AG09309 (cell line): Measurements from ENCODE around the gene ZC3H11A.
"Not testable (repeated sequence)": the region's sequence is repeated elsewhere in the genome, so short reads cannot be mapped to it uniquely, and the experiment has no call there.

Source experiments
- DNase-seq: peaks from one replicate; pipeline ENCODE4 v3.0.0-alpha.2; 2010; ENCODE audit warnings: low read depth
- H3K4me3 ChIP-seq: 2 replicates; pipeline ENCODE4 v1.5.1; 2011; ENCODE audit warnings: mild to moderate bottlenecking, low read depth, low read length, moderate library complexity; ENCODE audit not compliant: control insufficient read depth
- TF ChIP-seq, protein P1 (sequence below): IDR thresholded peaks from 2 replicates; pipeline ENCODE4 v1.5.1; 2011; ENCODE audit warnings: mild to moderate bottlenecking, low read depth, low read length, inconsistent platforms; ENCODE audit not compliant: insufficient read depth, control insufficient read depth; ENCODE audit errors: missing control alignments

ZC3H11A gene

DNA sequence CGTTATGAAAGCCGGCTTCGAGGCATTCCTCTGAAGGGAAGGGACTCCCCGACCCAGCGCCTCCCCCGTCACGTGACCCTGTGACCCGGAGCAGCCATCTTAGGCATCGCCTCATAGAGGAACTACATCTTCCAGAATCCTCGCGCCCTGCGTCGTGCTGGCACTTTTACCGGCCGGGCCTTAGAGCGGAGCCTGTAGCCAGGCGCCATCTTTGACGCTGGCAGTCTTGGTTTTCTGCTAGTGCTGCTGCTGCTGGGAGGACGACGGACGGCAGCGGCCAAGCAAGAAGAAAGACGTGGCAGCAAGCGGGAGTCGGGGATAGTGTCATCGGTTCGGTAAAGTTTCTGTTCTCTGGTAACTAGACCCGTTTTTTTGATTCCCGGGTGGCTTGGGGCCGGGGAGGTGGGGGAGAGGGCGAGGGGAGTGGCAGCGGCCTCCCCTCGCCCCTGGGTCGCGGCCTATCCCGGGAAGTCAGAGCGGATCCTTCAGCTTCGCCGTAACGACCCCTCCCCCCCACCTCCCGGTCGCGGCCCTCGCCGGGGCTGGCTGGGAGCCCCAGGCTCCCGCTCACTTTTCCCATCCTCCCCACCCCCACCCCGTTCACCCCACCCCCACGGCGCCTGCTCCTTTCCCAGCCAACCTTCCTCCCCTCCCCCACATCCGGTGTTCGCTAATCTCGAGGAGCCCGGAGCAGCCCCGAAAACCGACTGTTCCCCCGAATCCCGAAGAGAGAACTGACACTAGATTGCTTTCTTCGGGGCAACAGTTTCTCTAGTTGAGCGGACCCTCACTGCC lies at the start of gene ZC3H11A, which contains the start of gene ZBED6:
Gene ZC3H11A (plus strand): TSS at position 183 of the 795 bp plus-strand sequence. CDS start 21,448 bp downstream, outside the sequence.
Gene ZBED6 (plus strand): TSS at position 183 of the 795 bp plus-strand sequence. CDS start 1,900 bp downstream, outside the sequence.
- peak; percentile 92 for DNase-seq
- peak within 1 kb of the TSS; percentile 74 for H3K4me3 ChIP-seq
- TF ChIP-seq, protein P1, sequence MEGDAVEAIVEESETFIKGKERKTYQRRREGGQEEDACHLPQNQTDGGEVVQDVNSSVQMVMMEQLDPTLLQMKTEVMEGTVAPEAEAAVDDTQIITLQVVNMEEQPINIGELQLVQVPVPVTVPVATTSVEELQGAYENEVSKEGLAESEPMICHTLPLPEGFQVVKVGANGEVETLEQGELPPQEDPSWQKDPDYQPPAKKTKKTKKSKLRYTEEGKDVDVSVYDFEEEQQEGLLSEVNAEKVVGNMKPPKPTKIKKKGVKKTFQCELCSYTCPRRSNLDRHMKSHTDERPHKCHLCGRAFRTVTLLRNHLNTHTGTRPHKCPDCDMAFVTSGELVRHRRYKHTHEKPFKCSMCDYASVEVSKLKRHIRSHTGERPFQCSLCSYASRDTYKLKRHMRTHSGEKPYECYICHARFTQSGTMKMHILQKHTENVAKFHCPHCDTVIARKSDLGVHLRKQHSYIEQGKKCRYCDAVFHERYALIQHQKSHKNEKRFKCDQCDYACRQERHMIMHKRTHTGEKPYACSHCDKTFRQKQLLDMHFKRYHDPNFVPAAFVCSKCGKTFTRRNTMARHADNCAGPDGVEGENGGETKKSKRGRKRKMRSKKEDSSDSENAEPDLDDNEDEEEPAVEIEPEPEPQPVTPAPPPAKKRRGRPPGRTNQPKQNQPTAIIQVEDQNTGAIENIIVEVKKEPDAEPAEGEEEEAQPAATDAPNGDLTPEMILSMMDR = no peak

DNA sequence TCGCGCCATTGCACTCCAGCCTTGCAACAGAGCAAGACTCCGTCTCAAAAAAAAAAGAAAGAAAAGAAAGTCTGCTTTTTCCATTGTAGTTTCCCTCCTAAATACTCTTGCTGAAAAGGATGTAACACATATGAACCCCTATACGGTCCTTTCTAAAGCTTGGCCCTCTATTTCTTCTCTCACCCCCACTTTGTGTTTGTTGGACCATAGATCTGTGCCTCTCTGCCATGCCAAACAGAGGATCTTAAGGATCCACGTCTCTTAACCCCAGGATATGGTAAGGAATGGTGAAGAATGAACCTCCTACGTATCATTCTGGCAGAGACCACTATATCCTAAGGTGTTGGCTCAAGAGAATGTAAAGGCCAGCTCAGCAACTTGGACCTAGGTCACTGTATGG lies 49.1 kb upstream of the ZC3H11A start:
- no peak overlapping the region for H3K4me3 ChIP-seq
- TF ChIP-seq, protein P1 = no peak
- DNase-seq = no peak

DNA sequence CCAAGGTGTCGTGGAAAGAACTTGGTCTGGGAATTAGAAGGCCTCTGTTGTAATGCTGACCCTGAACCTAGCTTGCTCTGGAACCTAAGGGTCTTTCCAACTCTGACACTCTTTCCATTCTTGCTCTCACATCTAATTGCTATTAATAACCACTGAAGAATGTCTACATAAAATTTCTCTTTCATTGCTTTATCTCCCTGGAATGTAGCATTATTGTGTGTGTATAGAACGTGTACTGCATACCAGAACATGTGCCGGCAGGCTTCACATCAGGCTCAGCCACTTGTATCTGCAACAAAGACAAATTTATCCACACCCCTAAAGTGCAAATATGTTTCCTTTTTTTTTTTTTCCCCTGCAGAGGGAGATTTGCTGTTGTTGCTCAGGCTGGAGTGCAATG lies 44.4 kb upstream of the ZC3H11A start:
- TF ChIP-seq, protein P1 = no peak
- DNase-seq = no peak
- H3K4me3 ChIP-seq = no peak overlapping the region

DNA sequence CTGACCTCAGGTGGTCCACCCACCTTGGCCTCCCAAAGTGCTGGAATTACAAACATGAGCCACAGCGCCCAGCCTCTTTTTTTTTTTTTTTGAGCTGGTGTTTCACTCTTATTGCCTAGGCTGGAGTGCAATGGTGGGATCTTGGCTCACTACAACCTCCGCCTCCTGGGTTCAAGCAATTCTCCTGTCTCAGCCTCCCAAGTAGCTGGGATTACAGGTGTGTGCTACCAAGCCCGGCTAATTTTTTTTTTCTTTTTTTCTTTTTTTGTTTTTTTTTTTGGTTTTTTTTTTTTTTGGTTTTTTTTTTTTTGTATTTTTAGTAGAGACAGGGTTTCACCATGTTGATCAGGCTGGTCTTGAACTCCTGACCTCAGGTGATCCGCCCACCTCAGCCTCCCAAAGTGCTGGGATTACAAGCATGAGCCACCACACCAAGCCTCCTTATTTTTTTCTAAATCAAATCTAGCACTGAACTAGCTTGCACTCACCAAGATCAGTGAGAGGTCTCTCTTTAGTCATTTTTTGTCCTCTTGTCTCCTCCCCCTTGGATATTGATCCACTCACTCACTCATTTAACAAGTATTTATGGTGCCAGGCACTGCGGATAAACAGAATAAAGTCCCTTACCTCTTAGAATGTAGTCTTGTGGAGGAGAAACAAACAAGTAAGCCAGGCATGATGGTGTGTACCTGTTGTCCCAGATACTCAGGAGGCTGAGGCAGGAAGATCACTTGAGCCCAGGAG lies 43.6 kb upstream of the ZC3H11A start:
- not testable (repeated sequence) for H3K4me3 ChIP-seq, DNase-seq

DNA sequence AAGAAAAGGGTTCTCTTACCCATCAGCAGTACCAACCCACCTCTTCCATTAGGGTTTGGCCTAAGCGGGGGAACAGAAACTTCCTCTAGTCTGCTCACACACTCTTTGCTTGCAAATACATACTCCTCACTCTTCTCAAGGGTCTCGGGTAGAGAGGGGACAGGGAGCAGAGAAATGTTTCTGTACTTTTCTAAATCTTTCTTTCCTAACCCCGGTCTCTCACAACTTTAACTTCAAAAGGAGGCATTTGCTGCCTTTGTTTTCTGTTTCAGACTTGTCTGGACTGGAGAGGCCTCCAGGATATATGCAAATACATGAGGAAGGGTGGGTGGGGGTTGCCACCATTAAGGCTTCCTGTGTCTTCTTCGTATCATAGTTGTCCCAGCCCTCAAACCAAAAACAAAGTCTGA lies 41.0 kb upstream of the ZC3H11A start:
- H3K4me3 ChIP-seq = no peak overlapping the region
- no peak for DNase-seq
- TF ChIP-seq, protein P1 = no peak

DNA sequence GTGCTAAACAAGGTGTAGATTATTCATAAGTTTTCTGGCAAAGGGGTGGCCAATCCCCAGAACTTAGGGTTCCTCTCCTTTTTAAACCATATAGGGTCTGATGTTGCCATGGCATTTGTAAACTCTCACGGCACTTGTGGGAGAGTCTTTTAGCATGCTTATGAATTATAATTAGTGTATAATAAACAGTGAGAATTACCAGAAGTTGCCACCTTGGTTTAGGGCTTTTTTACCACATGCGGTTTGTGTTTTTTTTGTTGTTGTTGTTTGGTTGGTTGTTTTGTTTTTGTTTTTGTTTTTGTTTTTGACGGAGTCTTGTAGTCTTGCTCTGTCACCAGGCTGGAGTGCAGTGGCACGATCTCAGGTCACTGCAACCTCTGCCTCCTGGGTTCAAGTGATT lies 39.4 kb upstream of the ZC3H11A start:
- no peak for DNase-seq
- H3K4me3 ChIP-seq = no peak overlapping the region
- TF ChIP-seq, protein P1 = no peak

DNA sequence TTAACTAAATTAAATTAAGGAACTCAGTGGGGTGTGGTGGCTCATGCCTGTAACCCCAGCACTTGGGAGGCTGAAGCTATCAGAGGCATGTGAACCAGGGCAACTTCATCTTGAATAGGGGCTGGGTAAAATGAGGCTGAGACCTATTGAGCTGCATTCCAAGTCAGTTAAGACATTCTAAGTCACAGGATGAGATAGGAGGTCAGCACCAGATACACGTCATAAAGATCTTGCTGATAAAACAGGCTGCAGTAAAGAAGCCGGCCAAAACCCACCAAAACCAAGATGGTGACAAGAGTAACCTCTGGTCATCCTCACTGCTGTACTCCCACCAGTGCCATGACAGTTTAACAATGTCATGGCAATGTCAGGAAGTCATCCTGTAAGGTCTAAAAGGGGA lies 36.7 kb upstream of the ZC3H11A start:
- DNase-seq, H3K4me3 ChIP-seq: not testable (repeated sequence)

DNA sequence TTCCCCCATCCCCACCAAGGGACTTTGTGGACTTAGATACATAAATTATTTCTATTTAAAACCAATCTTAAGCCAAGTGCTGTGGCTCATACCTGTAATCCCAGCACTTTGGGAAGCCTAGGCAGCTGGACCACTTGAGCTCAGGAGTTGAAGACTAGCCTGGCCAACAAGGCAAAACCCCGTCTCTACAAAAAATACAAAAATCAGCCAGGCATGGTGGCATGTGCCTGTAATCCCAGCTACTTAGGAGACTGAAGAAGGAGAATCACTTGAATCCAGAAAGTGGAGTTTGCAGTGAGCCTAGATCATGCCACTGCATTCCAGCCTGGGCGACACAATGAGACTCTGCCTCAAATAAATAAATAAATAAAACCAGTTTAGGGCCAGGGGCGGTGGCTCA lies 34.9 kb upstream of the ZC3H11A start:
- no peak for DNase-seq
- H3K4me3 ChIP-seq = no peak overlapping the region
- TF ChIP-seq, protein P1 = no peak

DNA sequence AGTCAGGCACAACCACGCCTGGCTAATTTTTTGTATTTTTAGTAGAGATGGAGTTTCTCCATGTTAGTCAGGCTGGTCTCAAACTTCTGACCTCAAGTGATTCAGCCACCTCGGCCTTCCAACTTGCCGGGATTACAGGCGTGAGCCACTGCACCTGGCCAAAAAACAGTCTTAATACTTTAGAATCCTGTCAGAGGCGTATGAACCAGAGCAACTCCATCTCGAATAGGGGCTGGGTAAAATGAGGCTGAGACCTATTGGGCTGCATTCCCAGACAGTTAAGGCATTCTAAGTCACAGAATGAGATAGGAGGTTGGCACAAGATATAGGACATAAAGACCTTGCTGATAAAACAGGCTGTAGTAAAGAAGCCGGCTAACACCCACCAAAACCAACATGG lies 33.5 kb upstream of the ZC3H11A start:
- not testable (repeated sequence) for H3K4me3 ChIP-seq, DNase-seq
